T-helper 2 cell treated with Interferon-gamma antibody and Interleukin-4, amounts not matched to agents 5 μg/mL and 100 μg/mL, for 36 hours (primary cell): ENCODE data around the gene PCGF6.
"Not testable (repeated sequence)": the region's sequence is repeated elsewhere in the genome, so short reads cannot be mapped to it uniquely, and the experiment has no call there.

ENCODE experiments used
- DNase-seq: peaks from one replicate; pipeline ENCODE4 v3.0.0; 2021; ENCODE audit warnings: low spot score
- H3K27ac Mint-ChIP-seq: one replicate; pipeline ENCODE4 v1.8.0; 2021; ENCODE audit warnings: mild to moderate bottlenecking, mixed read lengths
- H3K27me3 Mint-ChIP-seq: one replicate; pipeline ENCODE4 v1.8.0; 2021; ENCODE audit warnings: low read depth, mixed read lengths
- H3K36me3 Mint-ChIP-seq: one replicate; pipeline ENCODE4 v1.8.0; 2021; ENCODE audit warnings: low read depth, mixed read lengths
- H3K4me1 Mint-ChIP-seq: one replicate; pipeline ENCODE4 v1.8.0; 2021; ENCODE audit warnings: low read depth, mixed read lengths
- H3K4me3 Mint-ChIP-seq: one replicate; pipeline ENCODE4 v1.8.0; 2022; ENCODE audit warnings: mild to moderate bottlenecking, moderate library complexity, mixed read lengths
- H3K9me3 Mint-ChIP-seq: one replicate; pipeline ENCODE4 v1.8.0; 2021; ENCODE audit warnings: mixed read lengths

The PCGF6 gene

GRCh38 chr10:103355906-103356599 lies 5.1 kb upstream of the PCGF6 start:
- Mint-ChIP-seq H3K4me3 (no peak overlapping the region), H3K36me3 (peaks cover 1% of the 10 kb centered on the region), H3K4me1 (peaks cover 1% of the 10 kb centered on the region), H3K9me3 (no peaks in the 10 kb centered on the region), H3K27ac (no peak overlapping the region), H3K27me3 (no peaks in the 10 kb centered on the region)
- no peak for DNase-seq

GRCh38 chr10:103354567-103354966 lies 3.6 kb upstream of the PCGF6 start:
- not testable (repeated sequence) for H3K9me3 Mint-ChIP-seq, H3K27me3 Mint-ChIP-seq, H3K36me3 Mint-ChIP-seq, H3K4me1 Mint-ChIP-seq, H3K4me3 Mint-ChIP-seq, H3K27ac Mint-ChIP-seq, DNase-seq

- H3K36me3 Mint-ChIP-seq = peaks cover 6% of the 10 kb centered on the region
- H3K27me3 Mint-ChIP-seq = no peaks in the 10 kb centered on the region
- H3K4me1 Mint-ChIP-seq = peaks cover 4% of the 10 kb centered on the region
- H3K27ac Mint-ChIP-seq = no peak overlapping the region
- DNase-seq = no peak
- H3K4me3 Mint-ChIP-seq = no peak overlapping the region
- H3K9me3 Mint-ChIP-seq = no peaks in the 10 kb centered on the region
Observed at GRCh38 chr10:103353281-103353680, 2.3 kb upstream of the PCGF6 start.

- Mint-ChIP-seq H3K36me3 (peaks cover 14% of the 10 kb centered on the region), H3K4me3 (peak overlapping the region; percentile 91), H3K9me3 (no peaks in the 10 kb centered on the region), H3K27ac (peak overlapping the region; percentile 73), H3K27me3 (no peaks in the 10 kb centered on the region), H3K4me1 (peaks cover 4% of the 10 kb centered on the region)
- DNase-seq = no peak
Observed at GRCh38 chr10:103350175-103350516, 794 bp downstream of the PCGF6 start.

- no peaks in the 10 kb centered on the region for H3K4me1 Mint-ChIP-seq
Observed at GRCh38 chr10:103336370-103336769, 14.6 kb downstream of the PCGF6 start.

GRCh38 chr10:103334567-103334966 lies 16.4 kb downstream of the PCGF6 start:
- H3K27ac Mint-ChIP-seq = no peak overlapping the region
- DNase-seq = no peak
- no peaks in the 10 kb centered on the region for H3K27me3 Mint-ChIP-seq
- H3K9me3 Mint-ChIP-seq = no peaks in the 10 kb centered on the region
- peaks cover 34% of the 10 kb centered on the region for H3K36me3 Mint-ChIP-seq
- H3K4me1 Mint-ChIP-seq = no peaks in the 10 kb centered on the region
- H3K4me3 Mint-ChIP-seq = no peak overlapping the region

More at GRCh38 chr10:103336370-103336769, 14.6 kb downstream of the PCGF6 start:
- no peak for DNase-seq
- no peaks in the 10 kb centered on the region for H3K9me3 Mint-ChIP-seq
- no peak overlapping the region for H3K4me3 Mint-ChIP-seq
- H3K27me3 Mint-ChIP-seq = no peaks in the 10 kb centered on the region
- peaks cover 27% of the 10 kb centered on the region for H3K36me3 Mint-ChIP-seq
- H3K27ac Mint-ChIP-seq = no peak overlapping the region

GRCh38 chr10:103333934-103334520 lies 16.9 kb downstream of the PCGF6 start:
- Mint-ChIP-seq H3K27ac (no peak overlapping the region), H3K9me3 (no peaks in the 10 kb centered on the region), H3K36me3 (peaks cover 34% of the 10 kb centered on the region), H3K27me3 (no peaks in the 10 kb centered on the region), H3K4me1 (no peaks in the 10 kb centered on the region), H3K4me3 (no peak overlapping the region)
- DNase-seq = no peak

GRCh38 chr10:103327906-103328305 lies 23.0 kb downstream of the PCGF6 start:
- H3K4me1 Mint-ChIP-seq = no peaks in the 10 kb centered on the region
- H3K36me3 Mint-ChIP-seq = peaks cover 27% of the 10 kb centered on the region
- no peak overlapping the region for H3K4me3 Mint-ChIP-seq
- no peak overlapping the region for H3K27ac Mint-ChIP-seq
- H3K9me3 Mint-ChIP-seq = no peaks in the 10 kb centered on the region
- DNase-seq = no peak
- no peaks in the 10 kb centered on the region for H3K27me3 Mint-ChIP-seq

- no peak for DNase-seq
- H3K9me3 Mint-ChIP-seq = no peaks in the 10 kb centered on the region
- peaks cover 32% of the 10 kb centered on the region for H3K36me3 Mint-ChIP-seq
- H3K27me3 Mint-ChIP-seq = no peaks in the 10 kb centered on the region
- H3K27ac Mint-ChIP-seq = no peak overlapping the region
- no peaks in the 10 kb centered on the region for H3K4me1 Mint-ChIP-seq
- no peak overlapping the region for H3K4me3 Mint-ChIP-seq
Observed at GRCh38 chr10:103316087-103316486, 34.9 kb downstream of the PCGF6 start.

- Mint-ChIP-seq H3K27me3 (no peaks in the 10 kb centered on the region), H3K4me1 (no peaks in the 10 kb centered on the region), H3K36me3 (peaks cover 38% of the 10 kb centered on the region), H3K9me3 (no peaks in the 10 kb centered on the region), H3K4me3 (no peak overlapping the region), H3K27ac (no peak overlapping the region)
- DNase-seq = no peak
Observed at GRCh38 chr10:103310197-103310596, 40.7 kb downstream of the PCGF6 start.

GRCh38 chr10:103307594-103307993 lies 43.3 kb downstream of the PCGF6 start:
- no peaks in the 10 kb centered on the region for H3K9me3 Mint-ChIP-seq
- no peak overlapping the region for H3K27ac Mint-ChIP-seq
- peaks cover 32% of the 10 kb centered on the region for H3K36me3 Mint-ChIP-seq
- H3K4me3 Mint-ChIP-seq = no peak overlapping the region
- no peak for DNase-seq
- no peaks in the 10 kb centered on the region for H3K27me3 Mint-ChIP-seq
- no peaks in the 10 kb centered on the region for H3K4me1 Mint-ChIP-seq

- Mint-ChIP-seq H3K4me1 (no peaks in the 10 kb centered on the region), H3K9me3 (no peaks in the 10 kb centered on the region), H3K27me3 (peaks cover 3% of the 10 kb centered on the region), H3K27ac (no peak overlapping the region), H3K36me3 (no peaks in the 10 kb centered on the region), H3K4me3 (no peak overlapping the region)
- no peak for DNase-seq
Observed at GRCh38 chr10:103295374-103296015, 55.4 kb downstream of the PCGF6 start.

GRCh38 chr10:103291588-103291987 lies 59.4 kb downstream of the PCGF6 start:
- no peaks in the 10 kb centered on the region for H3K36me3 Mint-ChIP-seq

GRCh38 chr10:103287992-103288391 lies 62.9 kb downstream of the PCGF6 start:
- H3K36me3 Mint-ChIP-seq = no peaks in the 10 kb centered on the region
- no peaks in the 10 kb centered on the region for H3K4me1 Mint-ChIP-seq
- H3K9me3 Mint-ChIP-seq = no peaks in the 10 kb centered on the region
- H3K4me3 Mint-ChIP-seq = no peak overlapping the region
- no peak for DNase-seq
- H3K27ac Mint-ChIP-seq = no peak overlapping the region
- peaks cover 18% of the 10 kb centered on the region for H3K27me3 Mint-ChIP-seq

More at GRCh38 chr10:103291588-103291987, 59.4 kb downstream of the PCGF6 start:
- Mint-ChIP-seq H3K27me3 (peaks cover 6% of the 10 kb centered on the region), H3K4me3 (no peak overlapping the region), H3K4me1 (no peaks in the 10 kb centered on the region), H3K9me3 (no peaks in the 10 kb centered on the region), H3K27ac (no peak overlapping the region)
- DNase-seq = no peak
